Spleen (tissue), 7 donors: Measurements from ENCODE around the gene LDLRAD4.

ENCODE experiments used
- CTCF ChIP-seq, 11 experiments: fragments of 200-600 bp in 7 of 11; fragments of 450-650 bp in 4 of 11; sonication (generic) in 4 of 11; IDR thresholded peaks in 8 of 11; conservative IDR thresholded peaks in 3 of 11; 1 replicate in 7 of 11; 2 replicates in 4 of 11; pipeline versions ENCODE4 v1.4.0 to v1.8.0; 2016 to 2021; ENCODE audit warnings: antibody characterized with exemption in 11 of 11, inconsistent platforms in 4 of 11, mild to moderate bottlenecking in 1 of 11
- POLR2A ChIP-seq, 3 donors: fragments of 450-650 bp; IDR thresholded peaks; one replicate each; pipeline ENCODE4 v1.5.1; 2017; ENCODE audit warnings: antibody characterized with exemption in 3 of 3, mild to moderate bottlenecking in 1 of 3
- POLR2AphosphoS5 ChIP-seq, 3 donors: sonication (generic); formaldehyde crosslinking; IDR thresholded peaks; one replicate each; pipeline ENCODE4 v1.5.1; 2017; ENCODE audit warnings: antibody characterized with exemption in 3 of 3
- donor health status: DM: no; HTN: no; CAD: no; lungs with moderate emphysema.
- donor health status: DM: no; HTN: no; CAD: no.
- donor health status: DM: no; HTN: no; CAD: no.

- TF ChIP-seq CTCF (IDR thresholded peaks at IDR 0.05 in 8 of 11, conservative IDR thresholded peaks at IDR 0.05 in 3 of 11) (no peak), POLR2A (IDR thresholded peaks at IDR 0.05) (no peak), POLR2AphosphoS5 (IDR thresholded peaks at IDR 0.05) (no peak)
These were observed 70.1 kb downstream of the LDLRAD4 start for GRCh38 chr18:13288509-13289133.
